HG02678 (cell line): ENCODE data around the gene ZXDC.

ENCODE experiments used
- ATAC-seq: cut with Tn5 transposase; IDR thresholded peaks from one replicate; pipeline ENCODE4 v1.9.1; 2021; ENCODE audit warnings: mild to moderate bottlenecking, moderate library complexity; ENCODE audit not compliant: unreplicated experiment

Gene ZXDC

GRCh38 chr3:126493051-126493450, 17.4 kb upstream of the ZXDC start:
- ATAC-seq = no peak

GRCh38 chr3:126491221-126492013, 15.7 kb upstream of the ZXDC start:
- ATAC-seq = no peak

- no peak for ATAC-seq
Measured at GRCh38 chr3:126490619-126491018, 14.9 kb upstream of the ZXDC start.

- ATAC-seq = no peak
Measured at GRCh38 chr3:126488886-126489569, 13.3 kb upstream of the ZXDC start.

- no peak for ATAC-seq
Measured at GRCh38 chr3:126488185-126488584, 12.5 kb upstream of the ZXDC start.

- ATAC-seq = no peak
Measured at GRCh38 chr3:126487151-126487771, 11.6 kb upstream of the ZXDC start.

GRCh38 chr3:126486360-126486847, 10.7 kb upstream of the ZXDC start:
- no peak for ATAC-seq

- no peak for ATAC-seq
Measured at GRCh38 chr3:126485956-126486355, 10.3 kb upstream of the ZXDC start.

- ATAC-seq = no peak
Measured at GRCh38 chr3:126485176-126485897, 9.6 kb upstream of the ZXDC start.

GRCh38 chr3:126484662-126485061, 9.0 kb upstream of the ZXDC start:
- ATAC-seq = no peak

GRCh38 chr3:126484148-126484547, 8.5 kb upstream of the ZXDC start:
- ATAC-seq = no peak

- no peak for ATAC-seq
Measured at GRCh38 chr3:126483321-126483761, 7.7 kb upstream of the ZXDC start.

GRCh38 chr3:126482503-126483255, 7.0 kb upstream of the ZXDC start:
- ATAC-seq = no peak

GRCh38 chr3:126481808-126482502, 6.3 kb upstream of the ZXDC start:
- no peak for ATAC-seq

GRCh38 chr3:126480861-126481260, 5.2 kb upstream of the ZXDC start:
- no peak for ATAC-seq

- no peak for ATAC-seq
Measured at GRCh38 chr3:126480206-126480605, 4.5 kb upstream of the ZXDC start.

- ATAC-seq = no peak
Measured at GRCh38 chr3:126479642-126480041, 4.0 kb upstream of the ZXDC start.

- ATAC-seq = no peak
Measured at GRCh38 chr3:126478581-126479310, 3.1 kb upstream of the ZXDC start.

- ATAC-seq = no peak
Measured at GRCh38 chr3:126477061-126477380, 1.3 kb upstream of the ZXDC start.
